Colonic mucosa (tissue), 4 donors: Measurements from ENCODE around the gene NEMF. TPM values are rescaled to one million over a fixed set of nuclear protein-coding genes. Genes with fewer than 3 reads are reported as not detected.
A peak's percentile ranks its signal among the peaks of the same experiment; 100 is the strongest.

Experiments
- DNase-seq: peaks from one replicate; pipeline ENCODE4 v3.0.0-alpha.2; 2020
- H3K27ac ChIP-seq: fragments of 200-600 bp; one replicate; pipeline ENCODE4 v1.8.0; 2021
- H3K27me3 ChIP-seq: fragments of 200-600 bp; one replicate; pipeline ENCODE4 v1.8.0; 2021
- H3K36me3 ChIP-seq: fragments of 200-600 bp; one replicate; pipeline ENCODE4 v1.8.0; 2021
- H3K4me1 ChIP-seq: fragments of 200-600 bp; one replicate; pipeline ENCODE4 v1.8.0; 2021; ENCODE audit warnings: mild to moderate bottlenecking
- H3K4me3 ChIP-seq: fragments of 200-600 bp; one replicate; pipeline ENCODE4 v1.8.0; 2021
- H3K9ac ChIP-seq, 2 donors: one replicate each; pipeline ENCODE4 v1.7.0; 2013; ENCODE audit warnings: control low read depth in 2 of 2, low read depth in 2 of 2, low read length in 2 of 2
- H3K9me3 ChIP-seq: fragments of 200-600 bp; one replicate; pipeline ENCODE4 v1.8.0; 2021
- CTCF ChIP-seq: fragments of 200-600 bp; IDR thresholded peaks from one replicate; pipeline ENCODE4 v1.8.0; 2022; ENCODE audit warnings: antibody characterized with exemption, mild to moderate bottlenecking
- intact Hi-C: fragments of 100-400 bp; cut with DNase I; formaldehyde crosslinking; loops from one replicate; pipeline ENCODE4 v1.14.1; 2022
- total RNA-seq, 2 donors: library from RNA; stranded (reverse); fragmentation: NEBNext Ultra II Directional in 1 of 2; extraction: Animal tissue kit (Norgen Biotek cat#: 25700) in 1 of 2; gene quantifications; one replicate each; pipeline ENCODE4 v1.2.1, GENCODE V29; 2021
- donor health status: healthy.
- donor health status: DM: no; HTN: no; CAD: no.
- donor health status: DM: no; HTN: no; CAD: no.

NEMF gene
- total RNA-seq, 2 donors from 2014 or later: 52.8 to 56.7 TPM

GRCh38 chr14:49767571-49768300 lies 84.9 kb downstream of the NEMF start, which contains the start of gene KLHDC2:
KLHDC2 (plus strand) TSS chr14:49768153; CDS start chr14:49768469, 316 bp downstream.
- peaks cover 10% of the 10 kb centered on the region for H3K4me1 ChIP-seq
- no peaks in the 10 kb centered on the region for H3K27me3 ChIP-seq
- H3K9ac ChIP-seq: peak within 1 kb of the TSS; percentile 99 to 100
- no peaks in the 10 kb centered on the region for H3K9me3 ChIP-seq
- H3K4me3 ChIP-seq: peak within 1 kb of the TSS; percentile 88
- intact Hi-C loops: loop anchor here (5.0 kb wide), 2 partner anchors 75 to 130 kb away; partner anchors contain the start of genes DNAAF2 and KLHDC1
- peak within 1 kb of the TSS; percentile 97 for H3K27ac ChIP-seq
- DNase-seq: peak; percentile 87
- H3K36me3 ChIP-seq: no peaks in the 10 kb centered on the region
- no peak for TF ChIP-seq CTCF

- H3K4me1 ChIP-seq: peaks cover 10% of the 10 kb centered on the region
- no peak for DNase-seq
- peak overlapping the region; percentile 81 to 99 for H3K9ac ChIP-seq
- no peaks in the 10 kb centered on the region for H3K27me3 ChIP-seq
- peak overlapping the region; percentile 97 for H3K27ac ChIP-seq
- intact Hi-C loops: loop anchor here (5.0 kb wide), 2 partner anchors 75 to 130 kb away; partner anchors contain the start of genes DNAAF2 and KLHDC1
- TF ChIP-seq CTCF: no peak
- no peaks in the 10 kb centered on the region for H3K9me3 ChIP-seq
- no peaks in the 10 kb centered on the region for H3K36me3 ChIP-seq
- peak overlapping the region; percentile 88 for H3K4me3 ChIP-seq
Measured at GRCh38 chr14:49767270-49767570, 85.4 kb downstream of the NEMF start.

- DNase-seq: peak; percentile 31
- peaks cover 10% of the 10 kb centered on the region for H3K4me1 ChIP-seq
- peak overlapping the region; percentile 97 for H3K27ac ChIP-seq
- no peak for TF ChIP-seq CTCF
- no peaks in the 10 kb centered on the region for H3K27me3 ChIP-seq
- H3K9me3 ChIP-seq: no peaks in the 10 kb centered on the region
- H3K4me3 ChIP-seq: peak overlapping the region; percentile 88
- intact Hi-C loops: loop anchor here (5.0 kb wide), 2 partner anchors 75 to 130 kb away; partner anchors contain the start of genes DNAAF2 and KLHDC1
- peak overlapping the region; percentile 81 to 99 for H3K9ac ChIP-seq
- H3K36me3 ChIP-seq: no peaks in the 10 kb centered on the region
Measured at GRCh38 chr14:49766839-49767238, 85.7 kb downstream of the NEMF start.

GRCh38 chr14:49761839-49762551 lies 90.6 kb downstream of the NEMF start:
- no peaks in the 10 kb centered on the region for H3K4me1 ChIP-seq
- intact Hi-C loops: no loop called here
- no peak for TF ChIP-seq CTCF
- no peak overlapping the region for H3K27ac ChIP-seq
- no peak overlapping the region for H3K4me3 ChIP-seq
- no peaks in the 10 kb centered on the region for H3K9me3 ChIP-seq
- DNase-seq: no peak
- no peaks in the 10 kb centered on the region for H3K27me3 ChIP-seq
- H3K9ac ChIP-seq: no peak overlapping the region
- H3K36me3 ChIP-seq: no peaks in the 10 kb centered on the region

GRCh38 chr14:49755378-49755777 lies 97.2 kb downstream of the NEMF start:
- no peak overlapping the region for H3K27ac ChIP-seq
- no peaks in the 10 kb centered on the region for H3K27me3 ChIP-seq
- no peak overlapping the region for H3K4me3 ChIP-seq
- H3K9me3 ChIP-seq: no peaks in the 10 kb centered on the region
- no peaks in the 10 kb centered on the region for H3K4me1 ChIP-seq
- intact Hi-C loops: no loop called here
- no peaks in the 10 kb centered on the region for H3K36me3 ChIP-seq
- DNase-seq: no peak
- TF ChIP-seq CTCF: no peak
- no peak overlapping the region for H3K9ac ChIP-seq
